ENCODE measurements around the gene GALNT14.

The GALNT14 gene

GRCh38 chr2:31086590-31086989 lies 51.6 kb downstream of the GALNT14 start:
- DNase-seq: no peak

- DNase-seq: no peak
Observed at GRCh38 chr2:31083234-31083993, 54.8 kb downstream of the GALNT14 start.

GRCh38 chr2:31082002-31082401 lies 56.2 kb downstream of the GALNT14 start:
- no peak for DNase-seq

- DNase-seq: no peak
Observed at GRCh38 chr2:31081492-31081891, 56.7 kb downstream of the GALNT14 start.

GRCh38 chr2:31080361-31080760 lies 57.9 kb downstream of the GALNT14 start:
- DNase-seq: no peak

GRCh38 chr2:31079665-31080064 lies 58.6 kb downstream of the GALNT14 start:
- no peak for DNase-seq

GRCh38 chr2:31078579-31079105 lies 59.6 kb downstream of the GALNT14 start:
- no peak for DNase-seq

- no peak for DNase-seq
Observed at GRCh38 chr2:31078011-31078410, 60.2 kb downstream of the GALNT14 start.

- no peak for DNase-seq
Observed at GRCh38 chr2:31075941-31076590, 62.2 kb downstream of the GALNT14 start.

- no peak for DNase-seq
Observed at GRCh38 chr2:31075431-31075830, 62.8 kb downstream of the GALNT14 start.

- DNase-seq: no peak
Observed at GRCh38 chr2:31071741-31072140, 66.5 kb downstream of the GALNT14 start.

- no peak for DNase-seq
Observed at GRCh38 chr2:31070339-31071125, 67.7 kb downstream of the GALNT14 start.

- DNase-seq: no peak
Observed at GRCh38 chr2:31069643-31070325, 68.5 kb downstream of the GALNT14 start.

- no peak for DNase-seq
Observed at GRCh38 chr2:31067259-31067658, 71.0 kb downstream of the GALNT14 start.

- DNase-seq: no peak
Observed at GRCh38 chr2:31066551-31066950, 71.7 kb downstream of the GALNT14 start.

GRCh38 chr2:31066086-31066485 lies 72.2 kb downstream of the GALNT14 start:
- DNase-seq: no peak

GRCh38 chr2:31065356-31065755 lies 72.9 kb downstream of the GALNT14 start:
- DNase-seq: no peak

- DNase-seq: no peak
Observed at GRCh38 chr2:31060397-31060796, 77.8 kb downstream of the GALNT14 start.

- DNase-seq: no peak
Observed at GRCh38 chr2:31058096-31059035, 79.9 kb downstream of the GALNT14 start.

GRCh38 chr2:31057691-31058090 lies 80.5 kb downstream of the GALNT14 start:
- no peak for DNase-seq

GRCh38 chr2:31055938-31056337 lies 82.3 kb downstream of the GALNT14 start:
- no peak for DNase-seq
